ENCODE results near the gene MARCOL. TPM values are rescaled to one million over a fixed set of nuclear protein-coding genes. Genes with fewer than 3 reads are reported as not detected.

Gene MARCOL
- total and polyA plus RNA-seq, 10 of the 15 experiments (the other 5 are each of a cell fraction or from before 2014, with no cell fraction given): 1.4 TPM; not detected in 9

GRCh38 chr5:148202531-148203203 lies 35.7 kb upstream of the MARCOL start, which contains the start of gene SPINK6:
Gene SPINK6 (plus strand): TSS chr5:148203042. CDS start chr5:148203097, 55 bp downstream.
- Histone ChIP-seq H3K9me3 (replicated peaks; ENCODE audit: control insufficient read depth, insufficient read depth, low read length) (no peaks in the 10 kb centered on the region), H3K27ac (ENCODE audit: control insufficient read depth, insufficient read depth) (no peak within 1 kb of the TSS), H3K79me2 (ENCODE audit: control insufficient read depth, insufficient read depth, low read length) (no peaks in the 10 kb centered on the region), H3K27me3 (replicated peaks in 1 of 2; ENCODE audit: control insufficient read depth in 2 of 2, insufficient read depth in 2 of 2, low read length in 1 of 2) (no peaks in the 10 kb centered on the region), H3K36me3 (ENCODE audit: control insufficient read depth in 2 of 2, insufficient read depth in 2 of 2, low read length in 1 of 2) (no peaks in the 10 kb centered on the region), H3K4me2 (ENCODE audit: control insufficient read depth, insufficient read depth) (no peak within 1 kb of the TSS), H3K4me1 (ENCODE audit: control insufficient read depth, insufficient read depth, low read length) (no peaks in the 10 kb centered on the region), H4K20me1 (ENCODE audit: control insufficient read depth, insufficient read depth) (no peaks in the 10 kb centered on the region), H2AFZ (ENCODE audit: control insufficient read depth, low read depth, low read length) (no peak within 1 kb of the TSS), H3K9ac (ENCODE audit: control insufficient read depth, insufficient read depth, low read length) (no peak within 1 kb of the TSS), H3K4me3 (no peak within 1 kb of the TSS)
- RAD21 ChIA-PET (ENCODE audit: unreplicated experiment): no interaction called here
- no TSS peak for BruUV-seq (replicated peaks)
- FAIRE-seq: no peak
- intact Hi-C loops (cut with micrococcal nuclease; ENCODE audit: unreplicated experiment): no loop called here
- ATAC-seq: no peak
- POLR2A ChIA-PET: no interaction called here
- CTCF ChIA-PET: no interaction called here
- in situ Hi-C loops (cut with MboI): no loop called here
- TF ChIP-seq JUNB (IDR thresholded peaks at IDR 0.05) (no peak), IKZF1 (conservative IDR thresholded peaks at IDR 0.05) (no peak), NFYA (IDR thresholded peaks at IDR 0.05; ENCODE audit: borderline replicate concordance, low read depth, low read length) (no peak), NFYB (IDR thresholded peaks at IDR 0.05; ENCODE audit: insufficient read depth, low read depth, low read length) (no peak), ZNF217 (IDR thresholded peaks at IDR 0.05) (no peak), CHD1 (IDR thresholded peaks at IDR 0.05; ENCODE audit: low read depth, low read length) (no peak), ESRRA (IDR thresholded peaks at IDR 0.05; ENCODE audit: low read length) (no peak), E4F1 (IDR thresholded peaks at IDR 0.05; ENCODE audit: borderline replicate concordance, partially characterized antibody) (no peak), BCL3 (IDR thresholded peaks at IDR 0.05; ENCODE audit: borderline replicate concordance, insufficient read depth, low read depth, low read length, poor library complexity, severe bottlenecking) (no peak)
- TF ChIP-seq, protein P1, sequence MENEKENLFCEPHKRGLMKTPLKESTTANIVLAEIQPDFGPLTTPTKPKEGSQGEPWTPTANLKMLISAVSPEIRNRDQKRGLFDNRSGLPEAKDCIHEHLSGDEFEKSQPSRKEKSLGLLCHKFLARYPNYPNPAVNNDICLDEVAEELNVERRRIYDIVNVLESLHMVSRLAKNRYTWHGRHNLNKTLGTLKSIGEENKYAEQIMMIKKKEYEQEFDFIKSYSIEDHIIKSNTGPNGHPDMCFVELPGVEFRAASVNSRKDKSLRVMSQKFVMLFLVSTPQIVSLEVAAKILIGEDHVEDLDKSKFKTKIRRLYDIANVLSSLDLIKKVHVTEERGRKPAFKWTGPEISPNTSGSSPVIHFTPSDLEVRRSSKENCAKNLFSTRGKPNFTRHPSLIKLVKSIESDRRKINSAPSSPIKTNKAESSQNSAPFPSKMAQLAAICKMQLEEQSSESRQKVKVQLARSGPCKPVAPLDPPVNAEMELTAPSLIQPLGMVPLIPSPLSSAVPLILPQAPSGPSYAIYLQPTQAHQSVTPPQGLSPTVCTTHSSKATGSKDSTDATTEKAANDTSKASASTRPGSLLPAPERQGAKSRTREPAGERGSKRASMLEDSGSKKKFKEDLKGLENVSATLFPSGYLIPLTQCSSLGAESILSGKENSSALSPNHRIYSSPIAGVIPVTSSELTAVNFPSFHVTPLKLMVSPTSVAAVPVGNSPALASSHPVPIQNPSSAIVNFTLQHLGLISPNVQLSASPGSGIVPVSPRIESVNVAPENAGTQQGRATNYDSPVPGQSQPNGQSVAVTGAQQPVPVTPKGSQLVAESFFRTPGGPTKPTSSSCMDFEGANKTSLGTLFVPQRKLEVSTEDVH (IDR thresholded peaks at IDR 0.05; ENCODE audit: low read depth, partially characterized antibody): no peak
- TF ChIP-seq, protein P2, sequence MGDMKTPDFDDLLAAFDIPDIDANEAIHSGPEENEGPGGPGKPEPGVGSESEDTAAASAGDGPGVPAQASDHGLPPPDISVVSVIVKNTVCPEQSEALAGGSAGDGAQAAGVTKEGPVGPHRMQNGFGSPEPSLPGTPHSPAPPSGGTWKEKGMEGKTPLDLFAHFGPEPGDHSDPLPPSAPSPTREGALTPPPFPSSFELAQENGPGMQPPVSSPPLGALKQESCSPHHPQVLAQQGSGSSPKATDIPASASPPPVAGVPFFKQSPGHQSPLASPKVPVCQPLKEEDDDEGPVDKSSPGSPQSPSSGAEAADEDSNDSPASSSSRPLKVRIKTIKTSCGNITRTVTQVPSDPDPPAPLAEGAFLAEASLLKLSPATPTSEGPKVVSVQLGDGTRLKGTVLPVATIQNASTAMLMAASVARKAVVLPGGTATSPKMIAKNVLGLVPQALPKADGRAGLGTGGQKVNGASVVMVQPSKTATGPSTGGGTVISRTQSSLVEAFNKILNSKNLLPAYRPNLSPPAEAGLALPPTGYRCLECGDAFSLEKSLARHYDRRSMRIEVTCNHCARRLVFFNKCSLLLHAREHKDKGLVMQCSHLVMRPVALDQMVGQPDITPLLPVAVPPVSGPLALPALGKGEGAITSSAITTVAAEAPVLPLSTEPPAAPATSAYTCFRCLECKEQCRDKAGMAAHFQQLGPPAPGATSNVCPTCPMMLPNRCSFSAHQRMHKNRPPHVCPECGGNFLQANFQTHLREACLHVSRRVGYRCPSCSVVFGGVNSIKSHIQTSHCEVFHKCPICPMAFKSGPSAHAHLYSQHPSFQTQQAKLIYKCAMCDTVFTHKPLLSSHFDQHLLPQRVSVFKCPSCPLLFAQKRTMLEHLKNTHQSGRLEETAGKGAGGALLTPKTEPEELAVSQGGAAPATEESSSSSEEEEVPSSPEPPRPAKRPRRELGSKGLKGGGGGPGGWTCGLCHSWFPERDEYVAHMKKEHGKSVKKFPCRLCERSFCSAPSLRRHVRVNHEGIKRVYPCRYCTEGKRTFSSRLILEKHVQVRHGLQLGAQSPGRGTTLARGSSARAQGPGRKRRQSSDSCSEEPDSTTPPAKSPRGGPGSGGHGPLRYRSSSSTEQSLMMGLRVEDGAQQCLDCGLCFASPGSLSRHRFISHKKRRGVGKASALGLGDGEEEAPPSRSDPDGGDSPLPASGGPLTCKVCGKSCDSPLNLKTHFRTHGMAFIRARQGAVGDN (IDR thresholded peaks at IDR 0.05): no peak
- 75% methylated on average over 2 of the region's 2 CpGs for WGBS (ENCODE audit: insufficient coverage, insufficient replicate concordance, low lambda C conversion rate, missing lambda C conversion rate)
- no peak for DNase-seq (ENCODE audit: low read depth, low spot score)
- SMC1A ChIA-PET (ENCODE audit: uncharacterized antibody, unreplicated experiment): no interaction called here

Data from GM12878 (cell line).